DMS 273 (cell line): Measurements from ENCODE around the gene ZNF830.
"Not testable (repeated sequence)": the region's sequence is repeated elsewhere in the genome, so short reads cannot be mapped to it uniquely, and the experiment has no call there.

Experiments used
- DNase-seq: peaks from one replicate; lab custom pipeline; 2025; ENCODE audit not compliant: unreplicated experiment; lab: John Stamatoyannopoulos, UW

ZNF830 gene

GRCh38 chr17:34961093-34961911, at the start of gene ZNF830, which contains the start of gene CCT6B:
Gene ZNF830, plus strand, starts transcription at chr17:34961540. Its CDS starts 27 bp downstream, at chr17:34961567.
Gene CCT6B, minus strand, starts transcription at chr17:34961460. Its CDS starts 67 bp downstream, at chr17:34961393.
- DNase-seq = peak; percentile 97

GRCh38 chr17:34913001-34913400, 48.3 kb upstream of the ZNF830 start:
- DNase-seq = no peak

GRCh38 chr17:34916120-34916519, 45.2 kb upstream of the ZNF830 start:
- DNase-seq = no peak

GRCh38 chr17:34917381-34917780, 44.0 kb upstream of the ZNF830 start:
- no peak for DNase-seq

GRCh38 chr17:34920676-34921075, 40.7 kb upstream of the ZNF830 start:
- no peak for DNase-seq

GRCh38 chr17:34926661-34927060, 34.7 kb upstream of the ZNF830 start:
- no peak for DNase-seq

GRCh38 chr17:34930283-34930682, 31.1 kb upstream of the ZNF830 start:
- no peak for DNase-seq

GRCh38 chr17:34950780-34951179, 10.6 kb upstream of the ZNF830 start:
- not testable (repeated sequence) for DNase-seq

- DNase-seq = no peak
These were observed 2.9 kb upstream of the ZNF830 start for GRCh38 chr17:34958438-34958837.

GRCh38 chr17:34974179-34974578, 12.8 kb downstream of the ZNF830 start:
- no peak for DNase-seq

GRCh38 chr17:34974794-34975785, 13.8 kb downstream of the ZNF830 start:
- DNase-seq = no peak

GRCh38 chr17:34979153-34979552, 17.8 kb downstream of the ZNF830 start:
- no peak for DNase-seq

GRCh38 chr17:34979650-34980352, 18.5 kb downstream of the ZNF830 start:
- DNase-seq = peak; percentile 39

GRCh38 chr17:34980353-34980680, 19.0 kb downstream of the ZNF830 start, which contains the start of gene LIG3:
Gene LIG3, plus strand, starts transcription at chr17:34980512. Its CDS starts 2,494 bp downstream, at chr17:34983006.
- peak; percentile 97 for DNase-seq

GRCh38 chr17:34980681-34981537, 19.6 kb downstream of the ZNF830 start:
- DNase-seq = peak; percentile 92

GRCh38 chr17:34981538-34982241, 20.4 kb downstream of the ZNF830 start:
- peak; percentile 70 for DNase-seq

- no peak for DNase-seq
These were observed 25.9 kb downstream of the ZNF830 start for GRCh38 chr17:34987232-34987631.

- no peak for DNase-seq
These were observed 27.3 kb downstream of the ZNF830 start for GRCh38 chr17:34988644-34989043.

- no peak for DNase-seq
These were observed 28.1 kb downstream of the ZNF830 start for GRCh38 chr17:34989473-34989872.
